GM21825 (cell line): ENCODE results near the gene SAA4.
A peak's percentile ranks its signal among the peaks of the same experiment; 100 is the strongest.
"Not testable (repeated sequence)": the region's sequence is repeated elsewhere in the genome, so short reads cannot be mapped to it uniquely, and the experiment has no call there.

Source experiments
- ATAC-seq: cut with Tn5 transposase; IDR thresholded peaks from one replicate; pipeline ENCODE4 v1.9.1; 2021; ENCODE audit warnings: mild to moderate bottlenecking, moderate library complexity; ENCODE audit not compliant: unreplicated experiment

The SAA4 gene

DNA sequence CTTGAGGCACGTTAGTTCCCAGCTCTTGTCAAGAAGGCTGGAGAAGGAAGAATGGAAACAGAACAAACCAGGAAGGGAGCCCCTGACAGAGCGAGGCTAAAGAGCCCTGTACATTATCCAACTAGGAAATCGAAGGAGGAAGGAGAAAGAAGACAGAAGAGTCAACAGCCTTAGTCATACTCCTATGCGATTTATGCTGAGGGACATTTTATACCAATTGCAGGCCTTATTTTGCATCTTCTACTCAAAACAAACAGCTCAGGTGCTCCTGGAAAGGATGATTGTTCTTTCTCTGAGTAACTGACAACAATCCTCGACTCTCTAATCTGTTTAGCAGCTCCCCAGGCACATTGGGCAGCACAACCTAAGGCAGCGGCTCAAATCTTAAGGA, 10.6 kb upstream of the SAA4 start:
- not testable (repeated sequence) for ATAC-seq

DNA sequence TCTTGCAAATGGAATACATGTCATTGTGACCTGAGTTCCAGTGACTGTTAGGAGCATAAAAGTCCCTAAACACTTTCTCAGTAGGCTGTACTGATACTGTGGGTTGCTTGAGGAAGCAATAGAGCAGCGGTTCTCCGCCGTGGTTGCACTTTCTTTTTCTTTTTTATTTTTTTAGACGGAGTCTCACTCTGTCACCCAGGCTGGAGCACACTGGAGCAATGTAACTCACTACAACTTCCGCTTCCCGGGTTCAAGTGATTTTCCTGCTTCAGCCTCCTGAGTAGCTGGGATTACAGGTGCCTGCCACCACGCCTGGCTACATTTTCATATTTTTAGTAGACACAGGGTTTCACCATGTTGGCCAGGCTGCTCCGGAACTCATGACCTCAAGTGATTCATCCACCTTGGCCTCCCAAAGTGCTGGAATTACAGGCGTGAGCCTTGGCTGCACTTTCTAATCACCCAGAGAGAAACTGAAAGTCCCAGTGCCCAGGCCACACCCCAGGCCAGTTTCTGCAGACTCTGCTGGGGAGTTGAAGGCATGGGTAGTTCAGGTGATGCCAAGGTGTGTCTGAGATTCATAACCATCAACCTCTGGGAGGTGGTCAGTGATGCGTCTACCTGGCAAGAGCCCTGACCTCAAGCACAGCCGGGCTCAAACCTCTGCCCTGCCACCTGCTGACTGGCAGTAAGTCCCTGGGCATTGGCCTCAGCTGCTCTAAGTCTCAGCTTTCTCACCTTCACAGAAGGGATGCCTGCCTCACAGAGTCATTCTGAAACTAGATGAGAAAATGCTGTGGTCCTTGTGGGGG, 10.0 kb upstream of the SAA4 start:
- peak; percentile 69 for ATAC-seq

DNA sequence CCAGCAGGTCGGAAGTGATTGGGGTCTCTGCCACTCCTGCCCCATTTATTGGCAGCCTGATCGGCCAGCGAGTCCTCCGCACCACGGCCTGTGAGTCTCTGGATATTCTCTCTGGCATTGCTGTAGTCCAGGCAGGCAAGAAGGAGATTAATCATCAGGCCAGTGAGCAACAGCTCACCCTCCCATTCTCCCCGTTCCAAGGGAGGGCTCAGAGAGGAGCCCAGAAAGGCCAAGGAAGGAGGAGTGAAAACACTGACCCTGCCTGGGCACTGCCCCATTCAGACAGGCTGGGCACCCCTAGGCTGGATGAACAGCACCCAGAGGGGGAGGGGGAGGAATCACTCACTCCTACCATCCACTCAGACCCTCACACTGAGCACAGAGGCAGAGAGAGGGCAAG, 8.8 kb upstream of the SAA4 start:
- ATAC-seq = no peak

DNA sequence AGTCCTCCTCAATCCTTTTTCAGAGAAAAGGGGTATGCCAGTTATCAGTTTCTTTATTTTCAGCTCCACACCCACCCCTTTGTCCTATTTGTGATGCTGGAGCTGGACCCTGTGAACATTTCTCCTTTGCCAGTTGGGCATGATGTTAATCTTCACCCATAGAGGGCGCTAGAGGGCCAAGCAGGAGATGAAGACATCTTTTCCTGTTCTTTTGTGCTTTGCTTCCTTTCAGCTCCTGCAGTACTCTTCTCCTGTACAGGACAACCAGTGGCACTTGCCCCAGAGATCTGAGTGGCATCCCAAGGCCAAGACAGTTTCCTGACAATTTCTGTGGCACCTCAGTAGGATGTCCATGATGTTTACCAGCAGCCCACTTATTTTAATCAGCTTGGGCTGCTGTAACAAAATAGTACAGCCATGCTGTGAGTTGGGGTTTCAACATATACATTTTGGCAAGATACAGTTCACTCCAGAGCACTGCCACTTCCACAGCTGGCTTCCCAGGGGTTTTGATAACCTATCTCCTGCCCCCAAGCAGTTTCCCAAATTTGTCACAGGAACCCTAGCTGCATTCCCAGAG, 7.3 kb upstream of the SAA4 start:
- ATAC-seq = no peak

DNA sequence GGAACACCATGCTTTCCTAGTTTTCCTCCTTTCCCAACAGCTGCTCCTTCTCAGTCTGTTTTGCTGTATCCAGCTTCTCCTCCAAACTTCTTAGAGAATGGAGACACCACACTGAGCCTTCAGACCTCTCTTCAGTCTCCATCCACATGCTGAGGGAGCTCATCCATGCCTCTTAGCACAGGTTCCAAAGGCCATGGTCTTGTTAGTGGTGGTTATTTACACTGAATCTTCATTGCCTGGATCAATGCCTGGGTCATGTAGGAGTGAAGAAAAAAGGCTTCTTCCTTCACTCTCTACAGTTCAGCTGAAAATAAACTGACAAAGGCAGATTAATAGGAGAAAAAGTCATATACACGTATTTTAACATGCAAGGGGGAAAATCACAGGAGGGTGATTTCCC, 3.1 kb upstream of the SAA4 start:
- ATAC-seq = no peak

DNA sequence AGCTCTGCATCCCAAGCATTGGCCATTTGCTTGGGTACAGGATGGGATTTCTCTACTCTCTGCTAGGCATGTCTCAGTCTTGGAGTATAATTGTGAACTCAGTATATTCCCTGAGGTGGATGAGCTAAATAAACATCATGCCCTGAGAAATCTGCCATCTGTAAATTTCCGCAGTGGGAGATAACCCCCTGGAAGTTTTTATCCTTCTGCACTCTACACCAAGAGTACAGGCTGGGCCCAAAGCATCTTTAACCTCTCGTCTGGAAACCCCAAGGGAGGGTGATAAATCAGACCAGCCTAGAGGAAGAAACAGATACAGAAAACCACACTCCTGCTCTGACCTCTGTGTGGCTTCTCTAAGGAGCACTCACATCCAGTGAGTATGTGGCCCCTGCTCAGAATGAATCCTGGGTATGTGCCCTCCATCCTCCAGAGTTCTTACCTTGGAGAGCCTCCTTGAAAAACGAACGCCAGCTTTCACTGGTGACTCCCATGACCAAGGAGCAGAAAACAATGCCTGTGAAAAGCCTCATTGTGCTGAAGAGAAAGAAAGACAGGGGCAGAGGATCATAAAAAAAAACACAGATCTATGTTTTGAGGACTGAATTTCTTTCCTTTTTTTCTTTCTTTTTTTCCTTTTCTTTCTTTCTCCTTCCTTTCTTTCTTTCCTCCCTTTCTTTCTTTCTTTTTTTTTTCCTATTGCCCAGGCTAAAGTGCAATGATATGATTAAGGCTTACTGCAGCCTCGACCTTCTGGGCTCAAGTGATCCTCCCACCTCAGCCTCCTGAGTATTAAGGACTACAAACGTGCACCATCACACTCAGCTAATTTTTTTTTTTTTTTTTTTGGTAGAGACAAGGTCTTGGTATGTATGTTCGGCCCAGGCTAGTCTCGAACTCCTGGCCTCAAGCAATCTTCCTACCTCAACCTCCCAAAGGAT, 938 bp downstream of the SAA4 start:
- ATAC-seq = no peak

DNA sequence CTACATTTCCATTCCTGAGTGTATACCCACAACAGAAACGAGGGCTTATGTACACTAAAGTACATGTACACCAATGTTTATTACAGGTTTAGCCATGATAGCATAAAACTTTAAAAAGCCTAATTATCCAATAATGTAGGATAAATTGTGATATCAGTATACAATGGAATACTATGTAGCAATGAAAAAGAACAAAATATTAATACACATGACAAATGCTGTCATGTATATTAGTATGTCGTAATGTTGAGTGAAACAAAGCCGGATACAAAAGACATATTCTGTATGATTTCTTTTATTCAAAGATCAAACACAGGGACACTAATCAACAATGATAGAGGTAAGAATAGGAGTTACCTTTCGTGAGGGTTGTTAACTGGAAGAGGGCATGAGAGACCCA, 2.7 kb downstream of the SAA4 start:
- no peak for ATAC-seq

DNA sequence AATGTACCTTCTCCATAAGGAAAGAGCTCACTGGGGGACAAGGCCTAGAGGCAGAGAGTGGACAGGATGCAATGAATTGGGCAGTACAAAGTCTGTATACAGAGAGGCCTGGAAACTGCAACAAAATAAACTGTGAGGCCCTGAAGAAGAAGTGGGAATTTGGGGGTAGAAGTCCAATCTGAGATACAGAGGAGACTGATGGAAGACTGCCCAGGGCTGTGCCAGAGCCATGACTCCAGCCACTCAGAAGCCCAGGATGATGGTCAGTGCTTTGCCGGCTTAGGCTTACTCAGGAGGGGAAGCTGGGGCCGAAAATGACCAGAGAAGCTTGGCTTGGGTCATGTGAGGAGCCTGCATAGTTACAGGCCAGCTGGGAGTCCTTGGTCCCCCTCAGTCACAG, 5.7 kb downstream of the SAA4 start:
- ATAC-seq = no peak

DNA sequence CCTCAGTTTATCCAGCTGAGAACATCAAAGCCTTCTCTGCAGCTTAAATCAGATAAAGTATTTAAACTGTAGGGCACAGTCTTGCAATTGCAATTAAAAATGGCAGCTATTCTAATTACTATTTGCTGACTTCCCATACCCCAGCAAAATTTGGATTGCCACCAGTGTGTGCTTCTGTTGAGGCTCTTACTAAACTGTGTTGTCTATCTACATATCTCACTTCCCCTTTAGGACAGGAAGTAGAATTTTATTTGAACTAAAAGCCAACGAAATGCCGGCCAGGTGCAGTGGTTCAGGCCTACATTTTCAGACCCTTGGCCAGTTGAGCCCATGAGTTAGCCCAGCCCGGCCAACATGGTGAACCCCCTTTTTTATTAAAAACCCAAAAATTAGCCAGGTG, 7.1 kb downstream of the SAA4 start:
- peak; percentile 92 for ATAC-seq

DNA sequence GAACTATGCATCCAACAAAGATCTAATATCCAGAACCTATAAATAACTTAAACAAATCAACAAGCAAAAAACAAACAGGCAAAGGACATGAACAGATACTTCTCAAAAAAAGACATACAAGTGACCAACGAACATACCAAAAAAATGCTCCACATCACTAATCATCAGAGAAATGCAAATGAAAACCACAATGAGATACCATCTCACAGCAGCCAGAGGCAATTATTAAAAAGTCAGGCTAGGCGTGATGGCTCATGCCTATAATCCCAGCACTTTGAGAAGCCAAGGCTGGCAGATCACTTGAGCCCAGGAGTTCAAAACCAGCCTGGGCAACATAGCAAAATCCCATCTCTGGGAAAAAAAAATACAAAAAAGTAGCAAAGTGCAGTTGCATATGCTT, 10.7 kb downstream of the SAA4 start:
- no peak for ATAC-seq

DNA sequence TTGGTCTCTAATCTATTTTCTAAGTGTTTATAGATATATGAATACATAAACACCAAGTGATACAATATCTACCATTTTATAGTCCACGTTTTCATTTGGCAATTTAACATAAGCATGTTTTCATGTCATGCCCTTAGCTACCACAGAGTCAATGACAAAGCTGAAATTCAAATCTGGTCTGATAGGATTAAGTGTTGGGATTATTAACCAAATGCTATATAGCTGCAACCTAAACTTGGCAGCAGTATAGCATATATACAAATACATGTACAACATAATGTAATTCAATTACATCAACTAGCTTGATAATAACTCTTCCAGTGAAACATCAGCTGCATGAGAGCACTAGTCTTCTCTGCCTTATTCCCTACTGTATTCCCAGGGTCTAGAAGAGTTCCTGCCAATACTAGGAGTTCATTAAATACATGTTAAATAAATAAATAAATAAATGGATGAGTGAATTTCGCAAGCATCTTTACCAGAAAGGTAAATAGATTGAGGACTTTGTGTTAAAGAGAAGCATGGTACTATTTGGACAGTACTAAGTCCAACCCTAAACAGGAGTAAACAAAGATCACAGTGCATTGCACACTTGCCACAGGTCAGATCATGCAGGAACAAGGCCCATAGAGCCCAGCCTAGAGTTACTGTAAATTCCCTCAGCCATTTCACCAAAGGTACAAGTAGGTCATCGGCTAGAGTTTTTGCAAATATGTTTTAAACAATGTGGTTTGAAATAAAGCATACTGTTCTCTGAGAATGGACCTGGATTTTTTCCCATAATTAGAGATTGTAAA, 12.8 kb downstream of the SAA4 start:
- no peak for ATAC-seq

DNA sequence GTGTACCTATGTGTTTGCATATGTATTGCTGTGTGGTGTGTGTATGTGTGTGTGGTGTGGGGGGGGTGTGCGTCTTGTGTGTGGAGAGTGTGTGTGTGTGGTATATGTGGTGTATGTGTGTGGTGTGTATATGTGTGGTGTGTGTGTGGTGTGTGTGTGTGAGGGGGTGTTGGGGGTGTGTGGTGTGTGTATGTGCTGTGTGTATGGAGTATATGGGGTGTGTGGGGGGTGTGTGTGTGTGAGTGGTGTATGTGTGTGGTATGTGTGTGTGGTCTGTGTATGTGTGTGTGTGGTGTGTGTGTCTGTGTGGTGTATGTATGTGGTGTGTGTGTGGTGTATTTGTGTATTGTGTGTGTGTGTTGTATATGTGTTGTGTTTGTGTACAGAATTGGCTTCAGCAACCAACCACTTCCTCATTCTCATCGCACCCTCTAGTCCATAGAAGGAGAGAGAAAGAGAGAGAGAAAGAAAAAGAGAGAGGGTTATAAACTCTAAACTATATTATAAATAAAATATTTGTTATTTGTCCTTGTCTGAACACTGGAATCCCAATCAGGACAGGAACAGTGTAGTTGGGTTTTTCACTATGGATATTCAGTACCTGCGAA, 13.7 kb downstream of the SAA4 start:
- ATAC-seq = no peak

DNA sequence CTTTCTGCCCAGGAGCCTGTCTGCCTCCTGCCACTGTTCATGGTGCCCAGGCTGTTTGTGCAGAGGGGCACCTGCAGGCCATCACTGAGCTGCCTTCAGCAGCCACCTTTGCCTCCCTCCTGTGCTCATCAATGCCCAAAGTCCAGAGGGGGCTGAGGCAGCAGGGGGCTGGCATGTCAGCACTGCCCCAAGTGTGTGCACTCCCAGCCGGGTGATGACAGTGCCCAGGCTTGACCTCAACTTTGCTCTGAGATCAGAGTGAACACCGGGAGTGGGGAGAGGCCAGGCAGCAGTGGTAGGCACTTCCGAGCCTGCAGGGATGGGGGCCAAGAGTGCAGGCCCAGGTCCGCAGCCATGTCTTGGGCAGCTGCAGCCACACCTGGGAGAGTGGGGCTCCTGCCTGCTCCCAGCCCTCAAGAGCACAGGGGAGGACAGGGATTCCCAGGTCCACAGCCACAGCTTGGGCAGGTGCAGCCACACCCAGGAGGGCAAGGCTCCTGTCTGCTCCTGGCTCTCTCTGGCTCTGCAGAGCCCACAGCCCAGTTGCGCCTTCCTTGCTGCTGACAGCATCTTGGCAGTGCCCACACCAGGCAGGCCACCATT, 15.2 kb downstream of the SAA4 start:
- no peak for ATAC-seq

DNA sequence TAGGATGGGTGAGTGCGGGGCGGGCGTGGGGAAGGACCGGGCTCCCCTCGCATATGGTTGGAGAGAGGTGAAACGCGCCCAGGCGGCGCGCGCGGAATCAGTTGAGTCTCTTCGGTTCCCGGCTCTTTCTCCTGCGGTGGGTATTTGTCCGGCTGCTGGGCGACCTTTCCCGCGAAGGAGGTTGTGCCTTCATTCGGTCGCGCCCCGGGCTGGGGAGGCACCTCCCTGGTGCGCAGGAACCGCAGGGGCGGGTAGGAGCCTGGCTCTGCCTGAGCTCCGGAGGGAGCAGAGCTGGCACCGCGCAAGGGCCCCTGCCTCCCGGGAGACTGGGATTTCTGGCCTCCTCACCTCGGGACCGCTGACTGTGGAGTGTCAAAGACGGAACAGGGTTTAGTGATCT, 27.5 kb downstream of the SAA4 start:
- ATAC-seq = no peak

DNA sequence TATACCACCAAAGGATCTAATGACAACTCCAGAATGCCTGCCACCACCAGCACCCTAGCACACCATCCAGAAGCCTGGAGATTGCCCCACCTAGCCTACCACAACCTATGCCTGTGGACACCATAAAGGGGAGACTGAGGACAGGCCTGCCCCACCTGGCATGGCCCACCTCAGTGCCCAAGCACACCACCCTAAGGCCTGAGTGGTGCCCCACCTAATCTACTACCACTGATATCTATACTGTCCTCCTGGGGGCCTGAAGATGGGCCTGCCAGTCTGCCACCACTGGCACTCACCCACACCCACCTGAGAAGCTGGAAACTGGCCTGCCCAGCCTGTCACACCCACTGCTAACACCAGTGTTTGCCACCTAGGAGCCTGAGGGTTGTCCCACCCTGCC, 31.8 kb downstream of the SAA4 start:
- no peak for ATAC-seq

DNA sequence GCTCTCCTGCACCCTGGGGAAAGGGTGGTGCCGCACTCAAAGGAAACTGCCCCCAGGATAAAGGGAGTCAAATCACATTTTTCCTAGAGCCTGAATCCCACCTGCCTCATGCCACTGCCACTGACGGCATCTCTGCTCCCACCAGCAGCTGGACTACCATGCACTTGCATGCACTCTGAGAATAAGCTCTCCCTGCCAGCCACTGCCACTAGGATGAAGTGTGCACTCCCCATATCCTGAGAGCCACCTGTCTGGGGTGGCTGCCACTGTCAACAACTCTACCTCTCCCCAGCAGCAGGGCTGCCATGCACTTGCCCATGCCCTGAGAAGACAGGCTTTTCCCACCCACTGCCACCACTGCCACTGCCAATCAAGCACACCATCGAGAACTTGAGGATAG, 32.4 kb downstream of the SAA4 start:
- no peak for ATAC-seq

DNA sequence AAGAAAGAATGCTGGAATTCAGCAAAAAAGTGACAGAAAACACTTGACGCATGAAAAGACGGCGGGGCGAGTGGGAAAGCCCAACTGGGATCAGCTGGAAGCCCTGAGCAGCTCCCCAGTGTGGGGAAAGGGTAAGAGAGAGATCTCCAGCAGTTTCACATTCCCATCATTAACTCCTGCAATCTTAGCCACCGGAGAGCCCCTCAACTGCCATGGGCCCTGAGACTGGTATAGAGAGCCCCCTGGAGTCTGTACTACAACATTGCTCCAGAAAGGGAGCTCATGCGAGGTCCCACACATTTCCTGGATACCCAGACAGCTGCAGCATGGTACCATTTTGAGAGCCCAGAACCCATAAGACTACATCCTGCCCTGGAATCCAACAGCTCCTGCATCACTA, 32.9 kb downstream of the SAA4 start:
- no peak for ATAC-seq

DNA sequence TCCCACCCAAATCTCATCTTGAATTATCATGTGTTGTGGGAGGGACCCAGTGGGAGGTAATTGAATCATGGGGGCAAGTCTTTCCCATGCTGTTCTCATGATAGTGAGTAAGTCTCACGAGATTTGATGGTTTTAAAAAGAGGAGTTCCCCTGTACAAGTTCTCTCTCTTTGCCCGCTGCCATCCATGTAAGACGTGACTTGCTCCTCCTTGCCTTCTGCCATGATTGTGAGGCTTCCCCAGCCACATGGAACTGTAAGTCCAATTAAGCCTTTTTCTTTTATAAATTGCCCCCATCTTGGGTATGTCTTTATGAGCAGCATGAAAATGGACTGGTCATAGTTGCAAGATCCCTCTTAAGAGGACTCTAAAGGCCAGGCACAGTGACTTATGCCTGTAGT, 38.9 kb downstream of the SAA4 start:
- ATAC-seq = not testable (repeated sequence)

DNA sequence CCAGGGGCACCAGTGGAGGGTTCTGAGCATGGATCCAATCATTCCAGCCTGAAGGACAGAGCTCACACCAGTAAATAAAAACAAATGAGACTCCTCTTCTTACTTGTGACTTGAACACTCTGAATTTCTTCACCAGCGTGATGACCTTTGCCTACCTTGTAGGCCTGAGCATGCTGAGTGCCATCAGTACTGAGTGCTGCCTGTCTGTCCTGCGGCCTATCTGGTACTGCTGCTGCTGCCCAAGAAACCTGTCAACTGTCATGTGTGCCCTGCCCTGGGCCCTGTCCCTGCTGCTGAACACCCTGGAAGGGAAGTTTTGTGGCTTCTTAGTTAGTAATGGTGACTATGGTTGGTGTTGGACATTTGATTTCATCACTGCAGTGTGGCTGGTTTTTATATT, 40.1 kb downstream of the SAA4 start:
- no peak for ATAC-seq

DNA sequence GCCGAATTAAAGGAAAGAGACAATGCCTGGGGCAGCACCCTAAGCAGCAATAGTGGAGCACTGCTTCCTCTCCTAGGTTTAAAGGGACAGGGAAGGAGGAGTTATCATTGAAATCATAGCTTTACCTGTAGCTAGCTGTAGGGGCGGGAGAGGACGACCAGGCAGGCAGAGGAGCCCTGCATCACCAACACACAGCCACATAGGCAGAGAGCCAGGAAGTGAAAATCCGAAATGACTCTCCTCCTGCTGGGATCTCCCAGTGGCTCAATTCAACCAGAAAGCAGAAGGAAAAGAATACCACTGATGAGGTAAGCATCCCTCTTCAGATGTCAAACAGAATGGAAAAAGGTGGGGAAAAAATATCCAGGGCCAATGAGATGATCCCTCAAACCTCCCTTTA, 43.6 kb downstream of the SAA4 start:
- no peak for ATAC-seq
